Type B pancreatic cell (in vitro differentiated cells): Measurements from ENCODE around the gene LRP2. TPM values are rescaled to one million over a fixed set of nuclear protein-coding genes. Genes with fewer than 3 reads are reported as not detected.

Experiments
- DNase-seq: peaks from one replicate; pipeline ENCODE4 v3.0.0; 2021; ENCODE audit warnings: mixed read lengths; ENCODE audit not compliant: unreplicated experiment; ENCODE audit errors: extremely low spot score
- H3K27ac Mint-ChIP-seq: 2 replicates; pipeline ENCODE4 v1.8.0; 2021; ENCODE audit warnings: mild to moderate bottlenecking, mixed read lengths
- H3K27me3 Mint-ChIP-seq: 2 replicates; pipeline ENCODE4 v1.8.0; 2021; ENCODE audit warnings: mixed read lengths
- H3K36me3 Mint-ChIP-seq: 2 replicates; pipeline ENCODE4 v1.8.0; 2021; ENCODE audit warnings: mixed read lengths
- H3K4me1 Mint-ChIP-seq: one replicate; pipeline ENCODE4 v1.8.0; 2021; ENCODE audit warnings: mixed read lengths; ENCODE audit not compliant: unreplicated experiment
- H3K4me3 Mint-ChIP-seq: 2 replicates; pipeline ENCODE4 v1.8.0; 2021; ENCODE audit warnings: mild to moderate bottlenecking, mixed read lengths
- H3K9me3 Mint-ChIP-seq: 2 replicates; pipeline ENCODE4 v1.8.0; 2021; ENCODE audit warnings: mixed read lengths
- CTCF ChIP-seq: fragments of 200-600 bp; sonication (generic); conservative IDR thresholded peaks from 2 replicates; pipeline ENCODE4 v1.5.0; 2021; ENCODE audit warnings: antibody characterized with exemption, mild to moderate bottlenecking
- total RNA-seq: library from RNA; stranded (reverse); gene quantifications from 2 replicates; pipeline ENCODE4 v1.2.1, GENCODE V29; 2021; ENCODE audit warnings: low replicate concordance

LRP2 gene
- total RNA-seq, 1 donor from 2014 or later, result 22.7 TPM

DNA sequence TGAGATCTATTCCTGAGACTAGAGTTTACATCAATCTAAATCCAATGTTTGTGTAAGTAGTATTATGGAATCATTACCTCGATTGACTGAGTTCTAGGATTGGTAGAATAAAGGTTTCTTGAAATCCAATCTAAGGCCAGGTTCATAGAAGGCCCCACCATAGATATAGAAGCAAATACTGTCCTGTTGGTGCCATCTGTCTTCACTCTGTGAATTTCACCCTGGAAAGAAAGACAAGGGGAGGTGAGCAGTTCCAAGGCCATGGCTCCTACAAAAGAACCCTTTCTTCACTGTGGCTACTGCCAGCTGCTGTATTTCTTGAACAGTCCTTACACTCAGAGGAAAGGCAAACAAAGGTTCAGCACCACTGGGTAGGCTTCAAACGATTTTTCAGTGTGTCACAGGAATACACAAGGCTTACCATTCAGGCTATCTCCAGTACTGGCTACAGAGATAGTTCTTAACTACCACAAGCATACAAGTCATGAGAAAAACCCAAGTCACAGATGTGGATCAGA lies 137.0 kb downstream of the LRP2 start:
- peaks cover 5% of the 10 kb centered on the region for H3K4me1 Mint-ChIP-seq
- H3K4me3 Mint-ChIP-seq, result no peak overlapping the region
- H3K27ac Mint-ChIP-seq, result no peak overlapping the region
- H3K36me3 Mint-ChIP-seq, result peaks cover 4% of the 10 kb centered on the region
- TF ChIP-seq CTCF, result no peak
- no peak for DNase-seq
- H3K27me3 Mint-ChIP-seq, result no peaks in the 10 kb centered on the region
- H3K9me3 Mint-ChIP-seq, result no peaks in the 10 kb centered on the region

GRCh38 chr2:169222665-169223064 lies 139.7 kb downstream of the LRP2 start:
- no peaks in the 10 kb centered on the region for H3K27me3 Mint-ChIP-seq
- no peak for DNase-seq
- no peak overlapping the region for H3K27ac Mint-ChIP-seq
- H3K4me1 Mint-ChIP-seq, result no peaks in the 10 kb centered on the region
- H3K36me3 Mint-ChIP-seq, result peaks cover 4% of the 10 kb centered on the region
- no peak overlapping the region for H3K4me3 Mint-ChIP-seq
- no peak for TF ChIP-seq CTCF
- H3K9me3 Mint-ChIP-seq, result no peaks in the 10 kb centered on the region

DNA sequence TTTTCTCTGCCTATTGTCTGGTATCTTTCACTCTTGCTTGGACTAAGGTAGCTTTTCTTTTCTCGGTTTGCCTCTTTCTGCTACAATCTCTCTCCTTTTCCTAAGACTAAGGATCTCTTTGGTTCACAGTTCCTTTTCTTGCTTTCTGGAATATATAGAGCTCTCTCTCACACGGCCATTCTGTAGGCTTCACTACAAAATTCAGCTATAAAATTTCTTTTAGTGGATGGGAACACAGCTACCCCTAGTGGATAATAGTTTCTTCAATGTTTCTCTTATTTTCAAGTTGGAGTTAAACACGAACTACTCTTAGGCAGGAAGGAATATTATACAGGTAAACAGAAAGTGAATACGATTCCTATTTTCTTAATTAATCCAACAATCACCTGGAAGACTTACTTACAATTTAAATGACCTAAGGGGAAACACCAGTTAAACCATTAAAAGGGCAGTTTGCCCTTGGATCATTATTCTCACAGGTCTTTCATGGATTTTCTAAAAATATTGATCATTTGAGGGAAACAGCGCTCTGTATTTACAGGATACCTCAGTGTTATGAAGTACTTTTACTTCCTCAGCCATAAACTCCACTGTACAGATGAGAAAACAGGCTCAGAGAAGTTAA lies 140.5 kb downstream of the LRP2 start:
- H3K4me1 Mint-ChIP-seq, result no peaks in the 10 kb centered on the region
- H3K4me3 Mint-ChIP-seq, result no peak overlapping the region
- H3K27me3 Mint-ChIP-seq, result no peaks in the 10 kb centered on the region
- no peak for DNase-seq
- peaks cover 4% of the 10 kb centered on the region for H3K36me3 Mint-ChIP-seq
- no peak overlapping the region for H3K27ac Mint-ChIP-seq
- peak; percentile 69 for TF ChIP-seq CTCF
- no peaks in the 10 kb centered on the region for H3K9me3 Mint-ChIP-seq

DNA sequence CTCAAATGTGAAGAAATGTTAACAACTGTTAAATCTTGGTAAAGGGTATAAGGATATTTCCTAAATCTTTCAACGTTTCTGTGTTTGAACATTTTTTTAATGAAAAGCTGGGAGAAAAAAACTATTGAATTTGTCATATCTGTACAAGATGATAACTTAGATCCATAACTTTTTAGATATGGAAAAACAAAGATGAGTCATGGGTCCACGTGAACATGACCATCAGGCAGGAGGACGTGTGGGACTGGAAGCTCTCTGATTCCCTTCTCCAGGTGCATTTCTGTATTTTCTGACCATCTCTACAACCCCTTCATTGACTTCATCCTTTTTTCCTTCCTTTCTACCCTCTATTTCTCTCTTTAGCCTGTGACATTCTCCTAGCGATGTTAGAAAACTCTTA lies 151.4 kb downstream of the LRP2 start:
- H3K4me3 Mint-ChIP-seq, result no peak overlapping the region
- DNase-seq, result no peak
- H3K27me3 Mint-ChIP-seq, result no peaks in the 10 kb centered on the region
- no peaks in the 10 kb centered on the region for H3K4me1 Mint-ChIP-seq
- TF ChIP-seq CTCF, result no peak
- no peaks in the 10 kb centered on the region for H3K36me3 Mint-ChIP-seq
- no peak overlapping the region for H3K27ac Mint-ChIP-seq
- no peaks in the 10 kb centered on the region for H3K9me3 Mint-ChIP-seq

DNA sequence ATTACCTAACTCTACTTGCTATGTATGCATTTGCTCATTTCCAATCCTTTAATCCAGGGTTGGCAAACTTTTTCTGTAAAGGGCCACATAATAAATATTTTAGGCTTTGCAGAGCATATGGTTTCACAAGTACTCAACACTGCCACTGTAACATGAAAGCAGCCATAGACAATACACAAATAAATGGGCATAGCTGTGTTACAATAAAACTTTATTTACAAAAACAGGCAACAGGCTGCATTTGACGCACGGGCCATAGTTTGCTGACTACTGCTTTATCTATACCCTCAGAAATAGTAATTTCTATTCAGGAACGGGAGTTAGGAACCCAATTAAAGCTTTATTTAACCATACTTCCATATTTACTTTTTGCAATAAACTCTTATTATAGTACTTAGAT lies 154.3 kb downstream of the LRP2 start:
- no peaks in the 10 kb centered on the region for H3K27me3 Mint-ChIP-seq
- no peaks in the 10 kb centered on the region for H3K4me1 Mint-ChIP-seq
- TF ChIP-seq CTCF, result no peak
- H3K4me3 Mint-ChIP-seq, result no peak overlapping the region
- no peak for DNase-seq
- H3K36me3 Mint-ChIP-seq, result no peaks in the 10 kb centered on the region
- H3K9me3 Mint-ChIP-seq, result no peaks in the 10 kb centered on the region
- no peak overlapping the region for H3K27ac Mint-ChIP-seq

- H3K9me3 Mint-ChIP-seq, result no peaks in the 10 kb centered on the region
- no peaks in the 10 kb centered on the region for H3K27me3 Mint-ChIP-seq
- H3K4me3 Mint-ChIP-seq, result no peak overlapping the region
- TF ChIP-seq CTCF, result no peak
- no peak for DNase-seq
- no peaks in the 10 kb centered on the region for H3K4me1 Mint-ChIP-seq
- no peaks in the 10 kb centered on the region for H3K36me3 Mint-ChIP-seq
- H3K27ac Mint-ChIP-seq, result no peak overlapping the region
These were observed 157.2 kb downstream of the LRP2 start for GRCh38 chr2:169205176-169205575.
